Mucosa of gallbladder (tissue), 1 donor: Measurements from ENCODE around the gene CIAO2A. TPM values are rescaled to one million over a fixed set of nuclear protein-coding genes. Genes with fewer than 3 reads are reported as not detected.

ENCODE experiments used
- DNase-seq: peaks from one replicate; pipeline ENCODE4 v3.0.0-alpha.2; 2020; ENCODE audit warnings: low spot score
- total RNA-seq: library from RNA; stranded (reverse); gene quantifications from one replicate; pipeline ENCODE4 v1.2.1, GENCODE V29; 2021
- donor health status: DM: no; HTN: no; CAD: no.

CIAO2A gene
- total RNA-seq, 1 donor from 2014 or later: 47.1 TPM

DNA sequence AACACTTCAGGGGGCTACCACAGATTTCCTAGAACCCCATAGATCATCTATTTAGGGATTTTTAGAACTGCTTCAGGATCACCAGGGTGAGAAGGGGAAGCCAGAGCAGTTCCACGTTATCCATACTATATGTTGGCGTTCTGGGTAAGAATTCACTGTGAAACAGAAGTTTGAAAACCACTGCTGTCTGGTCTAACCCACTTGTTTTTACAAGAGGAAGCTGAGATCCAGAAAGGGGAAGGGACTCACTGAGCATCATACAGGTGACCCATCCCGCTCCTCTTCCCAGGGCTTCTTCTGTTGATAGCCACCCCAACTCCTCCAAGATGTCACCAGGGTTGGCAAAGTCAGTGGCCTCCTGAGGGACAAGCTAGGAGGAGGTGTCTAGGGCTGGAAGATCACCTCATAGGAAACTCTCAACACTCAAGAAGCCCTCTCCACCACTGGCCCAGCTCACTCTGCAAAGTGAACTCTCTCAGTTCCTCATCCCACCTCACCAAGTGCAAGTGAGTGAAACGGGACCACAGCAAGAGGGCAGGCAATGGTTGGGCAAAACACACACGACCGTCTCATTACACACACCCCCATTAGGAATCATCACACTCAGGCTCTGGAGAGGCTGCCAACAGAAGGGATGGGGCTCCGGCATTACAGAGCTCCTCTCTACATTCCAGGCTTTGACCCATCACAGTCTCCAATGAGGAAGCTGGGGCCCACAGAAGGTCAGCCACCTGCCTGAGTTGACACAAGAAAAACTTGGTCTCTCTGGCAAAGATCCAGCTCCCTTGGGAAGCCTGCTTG, 49.1 kb downstream of the CIAO2A start:
- DNase-seq: no peak

DNA sequence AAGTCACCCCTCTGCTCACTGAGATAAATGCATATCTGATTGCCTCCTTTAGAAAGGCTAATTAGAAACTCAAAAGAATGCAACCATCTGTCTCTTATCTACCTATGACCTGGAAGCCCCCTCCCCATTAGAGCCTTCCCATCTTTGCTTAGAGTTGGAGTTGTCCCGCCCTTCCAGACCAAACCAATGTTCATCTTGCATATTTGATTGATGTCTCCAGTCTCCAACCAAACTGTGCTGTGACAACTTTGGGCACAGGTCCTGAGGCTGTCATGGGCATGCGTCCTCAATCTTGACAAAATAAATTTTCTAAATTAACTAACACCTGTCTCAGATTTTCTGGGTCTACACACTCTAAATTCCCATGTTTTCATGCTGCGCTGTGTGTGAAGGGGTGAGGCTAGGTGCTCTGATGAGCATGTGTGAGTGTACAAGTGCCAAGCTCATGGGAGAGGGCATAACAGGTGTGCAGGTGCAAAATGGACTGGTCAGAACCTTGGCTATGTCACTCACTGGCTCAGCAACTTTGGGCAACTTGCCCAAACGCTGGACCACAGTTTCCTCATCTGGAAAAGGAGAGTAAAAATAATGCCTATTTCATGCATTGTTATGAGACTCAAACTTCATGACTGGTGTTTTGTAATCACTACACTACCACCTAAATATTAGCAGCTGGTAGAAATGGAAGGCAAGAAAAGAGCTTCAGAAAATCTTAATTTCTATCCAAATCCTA, 54.6 kb downstream of the CIAO2A start:
- DNase-seq: no peak

- DNase-seq: no peak
Observed at GRCh38 chr15:64037966-64038365, 55.7 kb downstream of the CIAO2A start.

- DNase-seq: no peak
Observed at GRCh38 chr15:64037116-64037515, 56.5 kb downstream of the CIAO2A start.

- DNase-seq: no peak
Observed at GRCh38 chr15:64035525-64035924, 58.1 kb downstream of the CIAO2A start.

- no peak for DNase-seq
Observed at GRCh38 chr15:64034519-64034918, 59.1 kb downstream of the CIAO2A start.

DNA sequence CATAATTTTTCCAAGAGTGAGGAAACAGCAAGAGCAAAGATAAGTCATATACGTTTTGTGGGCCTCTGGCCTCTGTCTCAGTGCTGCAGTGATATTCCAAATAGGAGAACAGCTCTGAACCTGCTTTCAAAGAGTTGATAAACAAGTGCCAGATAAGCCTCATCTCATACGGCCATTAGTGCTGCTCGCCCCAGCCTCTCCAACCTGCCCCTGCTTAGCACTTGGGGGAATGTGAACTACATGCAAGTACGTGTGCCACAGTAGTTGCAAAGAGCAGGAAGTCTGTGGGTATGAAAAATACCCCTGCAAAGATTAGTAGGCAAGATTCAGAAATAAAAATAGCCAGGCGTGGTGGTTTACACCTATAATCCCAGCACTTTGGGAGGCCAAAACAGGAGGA, 61.3 kb downstream of the CIAO2A start:
- DNase-seq: no peak

- no peak for DNase-seq
Observed at GRCh38 chr15:64030123-64030522, 63.5 kb downstream of the CIAO2A start.

GRCh38 chr15:64029633-64030032, 64.0 kb downstream of the CIAO2A start:
- DNase-seq: no peak

- no peak for DNase-seq
Observed at GRCh38 chr15:64029110-64029509, 64.5 kb downstream of the CIAO2A start.

- DNase-seq: no peak
Observed at GRCh38 chr15:64026591-64026990, 67.0 kb downstream of the CIAO2A start.

DNA sequence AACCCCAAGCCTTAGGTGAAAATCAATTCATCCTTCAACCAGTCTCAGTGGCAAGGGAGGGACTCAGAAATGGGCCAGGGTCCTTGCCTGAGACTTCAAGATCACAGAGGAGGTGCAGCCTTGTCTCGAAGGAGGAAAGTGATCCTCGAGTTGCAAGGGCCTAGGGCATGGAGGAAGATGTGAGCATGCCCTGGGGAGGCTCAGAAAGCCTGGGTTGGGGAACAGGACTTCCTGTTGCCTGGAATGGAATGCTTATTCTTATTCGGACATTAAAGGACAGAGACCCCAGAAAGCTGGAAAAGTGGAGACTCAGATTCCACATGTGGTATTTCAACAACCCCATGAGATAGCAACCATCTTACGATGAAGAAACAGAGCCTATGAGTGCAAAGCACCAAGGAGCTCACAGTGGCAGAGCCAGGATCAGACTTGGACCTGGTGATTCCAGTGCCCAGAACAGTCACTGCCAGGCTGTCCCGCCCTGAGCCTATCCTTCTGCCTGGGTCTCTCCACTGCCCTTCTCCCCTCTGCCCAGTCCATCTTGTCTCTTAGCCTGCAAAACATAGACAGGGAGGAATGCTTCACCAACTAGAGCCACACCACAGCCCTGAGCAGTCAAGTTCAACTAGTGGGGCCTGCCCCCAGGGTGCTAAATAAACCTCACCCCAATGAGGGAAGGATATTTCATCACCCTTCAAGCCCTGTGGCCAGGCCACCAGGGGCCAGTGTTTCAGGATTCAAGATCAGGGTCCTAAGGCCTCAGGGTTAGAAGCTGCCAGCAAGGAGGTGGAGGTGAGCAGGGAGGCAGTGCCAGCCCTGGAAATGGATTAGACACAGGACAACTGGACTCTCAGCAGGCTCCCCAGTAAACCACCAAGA, 69.2 kb downstream of the CIAO2A start:
- DNase-seq: no peak

- DNase-seq: no peak
Observed at GRCh38 chr15:64023220-64023619, 70.4 kb downstream of the CIAO2A start.

DNA sequence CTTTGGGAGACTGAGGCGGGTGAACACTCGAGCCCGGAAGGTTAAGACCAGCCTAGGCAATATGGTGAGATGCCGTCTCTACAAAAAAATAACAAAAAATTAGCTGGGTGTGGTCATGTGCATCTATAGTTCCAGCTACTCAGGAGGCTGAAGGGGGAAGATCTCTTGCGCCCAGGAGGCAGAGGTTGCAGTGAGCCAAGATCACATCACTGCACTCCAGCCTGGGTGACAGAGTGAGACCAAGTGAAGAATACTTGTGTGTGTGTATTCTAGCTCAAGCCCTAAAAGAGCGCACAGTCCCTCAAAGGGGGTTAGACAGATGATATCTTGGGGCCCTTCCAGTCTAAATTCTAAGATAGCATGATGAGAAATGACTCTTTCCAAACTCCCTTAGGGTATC, 71.1 kb downstream of the CIAO2A start:
- DNase-seq: no peak

Other genes starting within 250 kb of the CIAO2A start
- 5.6 TPM for gene DAPK2, start 47.4 kb downstream of the CIAO2A start, total RNA-seq
- 123 TPM for gene SNX1, start 2.1 kb upstream of the CIAO2A start, total RNA-seq
- gene SNX22, start 57.9 kb upstream of the CIAO2A start, total RNA-seq: 1.0 TPM
- 481 TPM for gene PPIB, start 69.2 kb upstream of the CIAO2A start, total RNA-seq